Endothelial cell of umbilical vein (primary cell): ENCODE results near the gene MMP24. TPM values are rescaled to one million over a fixed set of nuclear protein-coding genes. Genes with fewer than 3 reads are reported as not detected.

Experiments used
- BruUV-seq: library from RNA; stranded (reverse); fragments of 400-500 nt; replicated peaks from 2 replicates; lab custom pipeline; 2021; lab: Mats Ljungman, UMichigan
- CTCF ChIA-PET: fragments of 300-600, 350-600 bp; sonication (Branson Sonifier 250); formaldehyde crosslinking; loops from one replicate; lab custom pipeline; 2021; ENCODE audit warnings: antibody characterized with exemption, inconsistent platforms; lab: Charles Lee
- POLR2A ChIA-PET: fragments of 300-600, 350-600 bp; sonication (Branson Sonifier 250); formaldehyde crosslinking; loops from one replicate; lab custom pipeline; 2021; ENCODE audit warnings: antibody characterized with exemption, inconsistent platforms; lab: Charles Lee
- DNase-seq: peaks from one replicate; pipeline ENCODE4 v3.0.0-alpha.2; 2011; ENCODE audit warnings: low read depth, low spot score
- FAIRE-seq: peaks from 2 replicates; lab custom pipeline; 2011; peaks lifted over from hg19 to GRCh38; lab: Jason Lieb, UNC
- H2AFZ ChIP-seq: 2 replicates; pipeline ENCODE4 v1.6.0; 2012; ENCODE audit warnings: low read depth, low read length, control low read depth, inconsistent platforms
- H3K27ac ChIP-seq: 2 replicates; pipeline ENCODE4 v1.5.1; 2011; ENCODE audit warnings: low read depth, mild to moderate bottlenecking, control low read depth, low read length, moderate library complexity; ENCODE audit not compliant: insufficient read depth
- H3K27me3 ChIP-seq, 2 experiments: 2 replicates each; pipeline versions ENCODE4 v1.6.0 to v1.6.1; 2011; ENCODE audit warnings: low read length in 2 of 2, mixed read lengths in 1 of 2; ENCODE audit not compliant: control insufficient read depth in 2 of 2, insufficient read depth in 2 of 2
- H3K36me3 ChIP-seq, 2 experiments: 2 replicates in 1 of 2; 3 replicates in 1 of 2; pipeline ENCODE4 v1.5.1; 2011; ENCODE audit warnings: low read length in 2 of 2, mild to moderate bottlenecking in 1 of 2, moderate library complexity in 1 of 2; ENCODE audit not compliant: control insufficient read depth in 2 of 2, insufficient read depth in 2 of 2; ENCODE audit errors: extremely low read depth in 1 of 2
- H3K4me1 ChIP-seq: 3 replicates; pipeline ENCODE4 v1.5.1; 2011; ENCODE audit warnings: mild to moderate bottlenecking, low read length; ENCODE audit not compliant: control insufficient read depth, insufficient read depth; ENCODE audit errors: extremely low read depth
- H3K4me2 ChIP-seq: 2 replicates; pipeline ENCODE4 v1.6.1; 2011; ENCODE audit warnings: low read length, control low read depth, mixed read lengths; ENCODE audit not compliant: insufficient read depth
- H3K4me3 ChIP-seq, 3 experiments: fragments of 200-600 bp in 1 of 3; sonication (generic), shearing (Covaris generic) in 1 of 3; replicated peaks in 1 of 3; 2 replicates each; pipeline ENCODE4 v1.5.1; 2011 to 2016; ENCODE audit warnings: control low read depth in 3 of 3, low read length in 3 of 3, mild to moderate bottlenecking in 2 of 3, inconsistent platforms in 1 of 3, low read depth in 1 of 3, moderate library complexity in 1 of 3; ENCODE audit not compliant: insufficient read depth in 1 of 3
- H3K79me2 ChIP-seq: 2 replicates; pipeline ENCODE4 v1.6.0; 2012; ENCODE audit warnings: low read length, inconsistent platforms; ENCODE audit not compliant: control insufficient read depth, insufficient read depth
- H3K9ac ChIP-seq: replicated peaks from 2 replicates; pipeline ENCODE3; 2011; ENCODE audit warnings: low read length, control low read depth; ENCODE audit not compliant: insufficient read depth; ENCODE audit errors: extremely low read depth
- H3K9me1 ChIP-seq: replicated peaks from 3 replicates; pipeline ENCODE4 v1.6.0; 2011; ENCODE audit warnings: mild to moderate bottlenecking, low read length; ENCODE audit not compliant: control insufficient read depth, insufficient read depth; ENCODE audit errors: extremely low read depth
- H3K9me3 ChIP-seq: replicated peaks from 2 replicates; pipeline ENCODE4 v1.5.1; 2012; ENCODE audit warnings: low read length, inconsistent platforms; ENCODE audit not compliant: control insufficient read depth, insufficient read depth
- H4K20me1 ChIP-seq: replicated peaks from 2 replicates; pipeline ENCODE3; 2011; ENCODE audit warnings: mild to moderate bottlenecking, low read length; ENCODE audit not compliant: control insufficient read depth, insufficient read depth; ENCODE audit errors: extremely low read depth
- CTCF ChIP-seq, 2 donors: IDR thresholded peaks; 1 replicate in 1 of 2; 2 replicates in 1 of 2; pipeline ENCODE4 v1.5.1; 2011; ENCODE audit warnings: low read length in 2 of 2, mild to moderate bottlenecking in 2 of 2, moderate library complexity in 2 of 2, control low read depth in 1 of 2, inconsistent platforms in 1 of 2, low read depth in 1 of 2; ENCODE audit not compliant: insufficient read depth in 1 of 2; ENCODE audit errors: extremely low read depth in 1 of 2
- FOS ChIP-seq: IDR thresholded peaks from 2 replicates; pipeline ENCODE4 v1.6.1; 2011; ENCODE audit warnings: mild to moderate bottlenecking, low read length, moderate library complexity, borderline replicate concordance; ENCODE audit not compliant: insufficient read depth
- GATA2 ChIP-seq: IDR thresholded peaks from 2 replicates; pipeline ENCODE4 v1.7.0; 2011; ENCODE audit warnings: low read depth, mild to moderate bottlenecking, moderate library complexity, mixed read lengths, low read length; ENCODE audit not compliant: insufficient read length, insufficient read depth
- JUN ChIP-seq: IDR thresholded peaks from 2 replicates; pipeline ENCODE4 v1.6.1; 2011; ENCODE audit warnings: borderline replicate concordance, low read depth; ENCODE audit not compliant: insufficient read length, insufficient read depth
- MYC ChIP-seq: IDR thresholded peaks from one replicate; pipeline ENCODE4 v1.6.1; 2011; ENCODE audit warnings: mild to moderate bottlenecking, low read depth, low read length
- POLR2A ChIP-seq: IDR thresholded peaks from 2 replicates; pipeline ENCODE4 v1.6.1; 2012; ENCODE audit warnings: low read depth, mild to moderate bottlenecking, control low read depth, low read length
- POLR2AphosphoS5 ChIP-seq: IDR thresholded peaks from 2 replicates; pipeline ENCODE4 v1.6.1; 2012; ENCODE audit warnings: low read depth, mild to moderate bottlenecking, control low read depth, low read length, moderate library complexity; ENCODE audit not compliant: insufficient read depth
- dilution Hi-C: fragments of 300-500 bp; cut with MboI; formaldehyde crosslinking; loops from one replicate; pipeline ENCODE4 v1.15.0; 2019; ENCODE audit warnings: low sequenced_read_pairs; ENCODE audit not compliant: extremely low pct_ligation_motif_present
- intact Hi-C: fragments of 100-400 bp; cut with micrococcal nuclease; formaldehyde crosslinking; loops from one replicate; pipeline ENCODE4 v1.10.0; 2022
- polyA plus RNA-seq, 4 experiments: library from polyadenylated mRNA; depleted of rRNA in 3 of 4; stranded (reverse) in 3 of 4; unstranded in 1 of 4; fragments of >200 nt; gene quantifications; 2 replicates each; pipeline versions ENCODE4 v1.2.1 to v1.2.3, GENCODE V29; 2011 to 2012; ENCODE audit warnings: missing spikeins in 1 of 4
- total RNA-seq: library from RNA; stranded (reverse); gene quantifications from 2 replicates; pipeline ENCODE4 v1.2.3, GENCODE V29; 2021
- TF ChIP-seq, protein P1 (sequence below): IDR thresholded peaks from 2 replicates; pipeline ENCODE4 v1.6.1; 2011; ENCODE audit not compliant: insufficient read depth, insufficient read length

Gene MMP24
- total and polyA plus RNA-seq, 2 donors (not counting 3 experiments of a cell fraction or from before 2014, with no cell fraction given), result 0.27 to 0.54 TPM

GRCh38 chr20:35290186-35290886, 63.8 kb downstream of the MMP24 start:
- no peak overlapping the region for H3K27ac ChIP-seq
- no peaks in the 10 kb centered on the region for H3K79me2 ChIP-seq
- no peak for FAIRE-seq
- ChIA-PET CTCF (interaction anchor here (1.4 to 4.9 kb wide), 3 partner anchors 7 to 13 kb away, joined by 4 to 24 read pairs (median 8); no protein-coding TSS in a partner anchor), POLR2A (no interaction called here)
- no peak overlapping the region for H3K9ac ChIP-seq
- BruUV-seq, result no TSS peak
- no peak for DNase-seq
- dilution Hi-C loops (no loop called here), intact Hi-C loops (no loop called here)
- no peaks in the 10 kb centered on the region for H3K9me1 ChIP-seq
- H3K36me3 ChIP-seq, result no peaks in the 10 kb centered on the region
- no peaks in the 10 kb centered on the region for H3K9me3 ChIP-seq
- H3K4me1 ChIP-seq, result no peaks in the 10 kb centered on the region
- peaks cover 0 to 2% of the 10 kb centered on the region in 2 experiments for H3K27me3 ChIP-seq
- H4K20me1 ChIP-seq, result no peaks in the 10 kb centered on the region
- H3K4me2 ChIP-seq, result no peak overlapping the region
- H3K4me3 ChIP-seq, result no peak overlapping the region
- TF ChIP-seq CTCF (IDR thresholded peaks at IDR 0.05; ENCODE audit: extremely low read depth in 1 of 2, insufficient read depth in 1 of 2, low read depth in 1 of 2, low read length in 2 of 2) (no peak), POLR2AphosphoS5 (no peak)
- no peak overlapping the region for H2AFZ ChIP-seq

GRCh38 chr20:35290887-35291417, 64.5 kb downstream of the MMP24 start:
- H3K9me3 ChIP-seq, result no peaks in the 10 kb centered on the region
- no peak for FAIRE-seq
- peaks cover 0 to 2% of the 10 kb centered on the region in 2 experiments for H3K27me3 ChIP-seq
- H3K79me2 ChIP-seq, result no peaks in the 10 kb centered on the region
- dilution Hi-C loops, result no loop called here
- H3K4me3 ChIP-seq, result no peak overlapping the region
- no TSS peak for BruUV-seq
- H3K4me1 ChIP-seq, result peaks cover under 1% of the 10 kb centered on the region
- TF ChIP-seq POLR2A, result no peak
- TF ChIP-seq FOS, result no peak
- TF ChIP-seq, protein P1, sequence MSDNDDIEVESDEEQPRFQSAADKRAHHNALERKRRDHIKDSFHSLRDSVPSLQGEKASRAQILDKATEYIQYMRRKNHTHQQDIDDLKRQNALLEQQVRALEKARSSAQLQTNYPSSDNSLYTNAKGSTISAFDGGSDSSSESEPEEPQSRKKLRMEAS, result no peak
- no peak for TF ChIP-seq MYC
- no peak for TF ChIP-seq JUN
- no peak for TF ChIP-seq GATA2
- no peak for TF ChIP-seq CTCF (IDR thresholded peaks at IDR 0.05; ENCODE audit: extremely low read depth in 1 of 2, insufficient read depth in 1 of 2, low read depth in 1 of 2, low read length in 2 of 2)
- no peaks in the 10 kb centered on the region for H3K9me1 ChIP-seq
- H3K4me2 ChIP-seq, result no peak overlapping the region
- H3K27ac ChIP-seq, result no peak overlapping the region
- no peaks in the 10 kb centered on the region for H3K36me3 ChIP-seq
- H2AFZ ChIP-seq, result no peak overlapping the region
- ChIA-PET CTCF (interaction anchor here (1.4 to 4.9 kb wide), 2 partner anchors 9 to 12 kb away, joined by 4 to 24 read pairs; no protein-coding TSS in a partner anchor), POLR2A (no interaction called here)
- DNase-seq, result no peak
- intact Hi-C loops, result no loop called here
- H4K20me1 ChIP-seq, result no peaks in the 10 kb centered on the region
- H3K9ac ChIP-seq, result no peak overlapping the region
